ENCODE results near the gene ZNF740.
"Not testable (repeated sequence)": the region's sequence is repeated elsewhere in the genome, so short reads cannot be mapped to it uniquely, and the experiment has no call there.

ZNF740 gene

GRCh38 chr12:53195516-53196420 is 15.2 kb downstream of the ZNF740 start:
- DNase-seq = no peak

GRCh38 chr12:53196486-53196885 is 16.0 kb downstream of the ZNF740 start:
- no peak for DNase-seq

- no peak for DNase-seq
These were observed 16.6 kb downstream of the ZNF740 start for GRCh38 chr12:53197011-53197640.

GRCh38 chr12:53198486-53199110 is 18.1 kb downstream of the ZNF740 start:
- no peak for DNase-seq

- DNase-seq = no peak
These were observed 19.2 kb downstream of the ZNF740 start for GRCh38 chr12:53199700-53200099.

- no peak for DNase-seq
These were observed 19.6 kb downstream of the ZNF740 start for GRCh38 chr12:53200107-53200457.

GRCh38 chr12:53200458-53201176 is 20.1 kb downstream of the ZNF740 start:
- no peak for DNase-seq

GRCh38 chr12:53201177-53201541 is 20.6 kb downstream of the ZNF740 start:
- no peak for DNase-seq

GRCh38 chr12:53201639-53202038 is 21.1 kb downstream of the ZNF740 start:
- DNase-seq = no peak

GRCh38 chr12:53202316-53202715 is 21.8 kb downstream of the ZNF740 start:
- not testable (repeated sequence) for DNase-seq

GRCh38 chr12:53204351-53204750 is 23.8 kb downstream of the ZNF740 start:
- no peak for DNase-seq

GRCh38 chr12:53205747-53206419 is 25.4 kb downstream of the ZNF740 start:
- DNase-seq = peak; percentile 55

GRCh38 chr12:53207042-53207441 is 26.5 kb downstream of the ZNF740 start, which contains the start of gene ITGB7:
ITGB7 (minus strand) TSS chr12:53207251; CDS start chr12:53200443, 6,808 bp downstream.
- DNase-seq = peak; percentile 62

GRCh38 chr12:53208435-53208834 is 27.9 kb downstream of the ZNF740 start:
- DNase-seq = no peak

GRCh38 chr12:53208877-53209463 is 28.4 kb downstream of the ZNF740 start:
- no peak for DNase-seq

GRCh38 chr12:53210843-53211242 is 30.3 kb downstream of the ZNF740 start:
- DNase-seq = no peak

- DNase-seq = no peak
These were observed 31.2 kb downstream of the ZNF740 start for GRCh38 chr12:53211476-53212381.

GRCh38 chr12:53212931-53213330 is 32.4 kb downstream of the ZNF740 start:
- no peak for DNase-seq

GRCh38 chr12:53213348-53213747 is 32.8 kb downstream of the ZNF740 start:
- DNase-seq = peak; percentile 87

- DNase-seq = no peak
These were observed 33.7 kb downstream of the ZNF740 start for GRCh38 chr12:53214221-53214620.
